Suprapubic skin (tissue), 3 donors: Measurements from ENCODE around the gene FNBP1.

Experiments used
- CTCF ChIP-seq, 2 donors: fragments of 200-600 bp in 1 of 2; fragments of 450-650 bp in 1 of 2; sonication (generic) in 1 of 2; IDR thresholded peaks; one replicate each; pipeline ENCODE4 v1.5.1; 2016 to 2019; ENCODE audit warnings: antibody characterized with exemption in 2 of 2, mild to moderate bottlenecking in 1 of 2, moderate library complexity in 1 of 2
- POLR2A ChIP-seq, 2 donors: fragments of 450-650 bp; IDR thresholded peaks; one replicate each; pipeline ENCODE4 v1.6.1; 2017; ENCODE audit warnings: antibody characterized with exemption in 2 of 2, mild to moderate bottlenecking in 2 of 2, moderate library complexity in 2 of 2

- TF ChIP-seq POLR2A (IDR thresholded peaks at IDR 0.05) (no peak), CTCF (IDR thresholded peaks at IDR 0.05) (no peak)
Observed at GRCh38 chr9:130064621-130065020, 21.6 kb upstream of the FNBP1 start.
